ENCODE results near the gene SOX9. TPM values are rescaled to one million over a fixed set of nuclear protein-coding genes. Genes with fewer than 3 reads are reported as not detected.

The SOX9 gene
- total and polyA plus RNA-seq, 9 of the 15 experiments (the other 6 are each of a cell fraction or from before 2014, with no cell fraction given): 0.04 TPM; not detected in 8

GRCh38 chr17:72128039-72128438 lies 7.2 kb downstream of the SOX9 start (continued):
- no peak for TF ChIP-seq CBFA2T2 (conservative IDR thresholded peaks at IDR 0.05)
- no peak for TF ChIP-seq HINFP (tag; conservative IDR thresholded peaks at IDR 0.05; ENCODE audit: low read depth)
- no peak for TF ChIP-seq NCOA1 (IDR thresholded peaks at IDR 0.05; ENCODE audit: low read depth)

- DNase-seq (ENCODE audit: extremely low read depth in 1 of 4, low spot score in 3 of 4) (no peak), ATAC-seq (no peak), FAIRE-seq (no peak)
- Histone ChIP-seq H2AFZ (ENCODE audit: low read depth, low read length) (no peak overlapping the region), H3K9me1 (ENCODE audit: control insufficient read depth, insufficient read depth, low read length) (no peaks in the 10 kb centered on the region), H3K27me3 (ENCODE audit: control insufficient read depth in 2 of 2, insufficient read depth in 2 of 2, low read length in 2 of 2) (no peaks in the 10 kb centered on the region), H3K4me2 (ENCODE audit: insufficient read depth, low read length) (no peak overlapping the region), H3K4me3 (no peak overlapping the region), H4K20me1 (replicated peaks; ENCODE audit: control insufficient read depth, insufficient read depth, low read length) (no peaks in the 10 kb centered on the region), H3K27ac (ENCODE audit: extremely low read depth, low read depth, low read length) (no peak overlapping the region), H3K79me2 (ENCODE audit: control insufficient read depth, insufficient read depth, low read length) (no peaks in the 10 kb centered on the region), H3K9me3 (replicated peaks; ENCODE audit: control insufficient read depth, insufficient read depth, low read depth, low read length) (no peaks in the 10 kb centered on the region), H3K36me3 (ENCODE audit: control insufficient read depth, insufficient read depth, low read length) (no peaks in the 10 kb centered on the region), H3K4me1 (replicated peaks in 1 of 2; ENCODE audit: control insufficient read depth in 2 of 2, insufficient read depth in 2 of 2, low read length in 2 of 2) (no peaks in the 10 kb centered on the region), H3K9ac (ENCODE audit: insufficient read depth in 1 of 2, low read depth in 2 of 2, low read length in 2 of 2) (no peak overlapping the region)
- no TSS peak for BruUV-seq (replicated peaks)
- intact Hi-C loops (cut with micrococcal nuclease): no loop called here
- WGBS (ENCODE audit: insufficient coverage, low coverage, missing lambda C conversion rate): 3% methylated on average over 7 of the region's 7 CpGs
- ChIA-PET POLR2A (no interaction called here), CTCF (ENCODE audit: low intra/inter-chr PET ratio) (no interaction called here)
- in situ Hi-C loops (cut with MboI): no loop called here
- no peak for TF ChIP-seq CREB3 (tag; conservative IDR thresholded peaks at IDR 0.05; ENCODE audit: low read depth)
- TF ChIP-seq ZNF507 (tag; conservative IDR thresholded peaks at IDR 0.05): no peak
- TF ChIP-seq CAMTA2 (CRISPR knock-in tag; conservative IDR thresholded peaks at IDR 0.05): no peak
- TF ChIP-seq, protein P1, sequence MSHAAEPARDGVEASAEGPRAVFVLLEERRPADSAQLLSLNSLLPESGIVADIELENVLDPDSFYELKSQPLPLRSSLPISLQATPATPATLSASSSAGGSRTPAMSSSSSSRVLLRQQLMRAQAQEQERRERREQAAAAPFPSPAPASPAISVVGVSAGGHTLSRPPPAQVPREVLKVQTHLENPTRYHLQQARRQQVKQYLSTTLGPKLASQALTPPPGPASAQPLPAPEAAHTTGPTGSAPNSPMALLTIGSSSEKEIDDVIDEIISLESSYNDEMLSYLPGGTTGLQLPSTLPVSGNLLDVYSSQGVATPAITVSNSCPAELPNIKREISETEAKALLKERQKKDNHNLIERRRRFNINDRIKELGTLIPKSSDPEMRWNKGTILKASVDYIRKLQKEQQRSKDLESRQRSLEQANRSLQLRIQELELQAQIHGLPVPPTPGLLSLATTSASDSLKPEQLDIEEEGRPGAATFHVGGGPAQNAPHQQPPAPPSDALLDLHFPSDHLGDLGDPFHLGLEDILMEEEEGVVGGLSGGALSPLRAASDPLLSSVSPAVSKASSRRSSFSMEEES (CRISPR knock-in tag; IDR thresholded peaks at IDR 0.05): no peak
- no peak for TF ChIP-seq CREBBP (IDR thresholded peaks at IDR 0.05; ENCODE audit: low read depth, low read length)
- no peak for TF ChIP-seq PTBP1 (IDR thresholded peaks at IDR 0.05; ENCODE audit: low read depth, low read length)
- no peak for TF ChIP-seq IRF2 (CRISPR knock-in tag; IDR thresholded peaks at IDR 0.05)
- no peak for TF ChIP-seq ZNF133 (CRISPR knock-in tag; IDR thresholded peaks at IDR 0.05)
- no peak for TF ChIP-seq SP2 (IDR thresholded peaks at IDR 0.05; ENCODE audit: extremely low read depth, low read depth, low read length, poor library complexity, severe bottlenecking)
- no peak for TF ChIP-seq ZFPM2 (CRISPR knock-in tag; IDR thresholded peaks at IDR 0.05)
- TF ChIP-seq, protein P2, sequence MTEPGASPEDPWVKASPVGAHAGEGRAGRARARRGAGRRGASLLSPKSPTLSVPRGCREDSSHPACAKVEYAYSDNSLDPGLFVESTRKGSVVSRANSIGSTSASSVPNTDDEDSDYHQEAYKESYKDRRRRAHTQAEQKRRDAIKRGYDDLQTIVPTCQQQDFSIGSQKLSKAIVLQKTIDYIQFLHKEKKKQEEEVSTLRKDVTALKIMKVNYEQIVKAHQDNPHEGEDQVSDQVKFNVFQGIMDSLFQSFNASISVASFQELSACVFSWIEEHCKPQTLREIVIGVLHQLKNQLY (CRISPR knock-in tag; conservative IDR thresholded peaks at IDR 0.05): no peak
- no peak for TF ChIP-seq ZNF561 (CRISPR knock-in tag; conservative IDR thresholded peaks at IDR 0.05)
- no peak for TF ChIP-seq CC2D1A (IDR thresholded peaks at IDR 0.05)
These were observed 14.0 kb downstream of the SOX9 start for GRCh38 chr17:72134608-72135394.

All from K562 (cell line).